Gastroesophageal sphincter (tissue), 3 donors: ENCODE measurements around the gene RBM5.

ENCODE experiments used
- CTCF ChIP-seq, 4 experiments: fragments of 200-600 bp in 2 of 4; fragments of 450-650 bp in 2 of 4; sonication (generic) in 1 of 4; IDR thresholded peaks; one replicate each; pipeline ENCODE4 v1.5.1; 2017 to 2019; ENCODE audit warnings: antibody characterized with exemption in 4 of 4, mild to moderate bottlenecking in 2 of 4, moderate library complexity in 2 of 4
- POLR2A ChIP-seq, 2 donors: fragments of 450-650 bp; IDR thresholded peaks; one replicate each; pipeline ENCODE4 v1.6.1; 2017; ENCODE audit warnings: antibody characterized with exemption in 2 of 2, mild to moderate bottlenecking in 2 of 2, moderate library complexity in 1 of 2

GRCh38 chr3:50102558-50102957 is 13.8 kb downstream of the RBM5 start:
- TF ChIP-seq CTCF (IDR thresholded peaks at IDR 0.05) (no peak), POLR2A (IDR thresholded peaks at IDR 0.05) (no peak)
